GM12873 (cell line): Measurements from ENCODE around the gene SKIDA1.

Experiments
- TF ChIP-seq, protein P1 (sequence below): IDR thresholded peaks from 2 replicates; pipeline ENCODE4 v1.5.1; 2012; ENCODE audit warnings: low read depth, mild to moderate bottlenecking, moderate library complexity, low read length, control low read depth; ENCODE audit not compliant: insufficient read depth; ENCODE audit errors: missing control alignments

The SKIDA1 gene

DNA sequence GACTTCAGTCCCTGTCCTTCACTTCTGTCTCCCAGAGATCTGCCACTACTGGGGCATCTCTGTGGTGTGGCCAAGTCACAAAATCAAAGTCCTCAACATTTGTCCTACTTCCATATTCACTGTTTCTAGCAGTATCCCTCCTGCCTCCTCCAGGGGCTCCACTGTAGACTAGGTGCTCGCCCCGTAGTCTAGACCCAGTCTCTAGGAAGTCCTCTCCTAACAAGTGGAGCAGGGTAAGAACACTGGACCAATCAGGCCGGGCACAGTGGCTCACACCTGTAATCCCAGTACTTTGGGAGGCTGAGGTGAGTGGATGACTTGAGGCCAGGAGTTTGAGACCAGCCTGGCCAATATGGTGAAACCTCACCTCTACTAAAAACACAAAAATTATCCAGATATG is 57.4 kb downstream of the SKIDA1 start:
- TF ChIP-seq, protein P1, sequence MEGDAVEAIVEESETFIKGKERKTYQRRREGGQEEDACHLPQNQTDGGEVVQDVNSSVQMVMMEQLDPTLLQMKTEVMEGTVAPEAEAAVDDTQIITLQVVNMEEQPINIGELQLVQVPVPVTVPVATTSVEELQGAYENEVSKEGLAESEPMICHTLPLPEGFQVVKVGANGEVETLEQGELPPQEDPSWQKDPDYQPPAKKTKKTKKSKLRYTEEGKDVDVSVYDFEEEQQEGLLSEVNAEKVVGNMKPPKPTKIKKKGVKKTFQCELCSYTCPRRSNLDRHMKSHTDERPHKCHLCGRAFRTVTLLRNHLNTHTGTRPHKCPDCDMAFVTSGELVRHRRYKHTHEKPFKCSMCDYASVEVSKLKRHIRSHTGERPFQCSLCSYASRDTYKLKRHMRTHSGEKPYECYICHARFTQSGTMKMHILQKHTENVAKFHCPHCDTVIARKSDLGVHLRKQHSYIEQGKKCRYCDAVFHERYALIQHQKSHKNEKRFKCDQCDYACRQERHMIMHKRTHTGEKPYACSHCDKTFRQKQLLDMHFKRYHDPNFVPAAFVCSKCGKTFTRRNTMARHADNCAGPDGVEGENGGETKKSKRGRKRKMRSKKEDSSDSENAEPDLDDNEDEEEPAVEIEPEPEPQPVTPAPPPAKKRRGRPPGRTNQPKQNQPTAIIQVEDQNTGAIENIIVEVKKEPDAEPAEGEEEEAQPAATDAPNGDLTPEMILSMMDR: no peak

DNA sequence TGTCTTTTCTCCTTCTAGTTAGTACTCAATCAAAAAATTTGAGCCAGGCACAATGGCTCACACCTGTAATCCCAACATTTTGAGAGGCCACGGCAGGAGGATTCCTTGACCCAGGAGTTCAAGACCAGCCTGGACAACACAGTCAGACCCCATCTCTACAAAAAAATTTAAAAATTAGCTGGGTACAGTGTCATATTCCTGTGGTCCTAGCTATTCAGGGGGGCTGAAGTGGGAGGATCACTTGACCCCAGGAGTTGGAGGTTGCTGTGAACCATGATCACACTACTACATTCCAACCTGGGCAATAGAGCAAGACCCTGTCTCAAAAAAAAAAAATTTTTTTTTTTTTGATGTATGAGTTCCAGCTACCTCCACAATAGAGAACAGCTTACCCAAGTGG is 57.8 kb downstream of the SKIDA1 start:
- TF ChIP-seq, protein P1: no peak

DNA sequence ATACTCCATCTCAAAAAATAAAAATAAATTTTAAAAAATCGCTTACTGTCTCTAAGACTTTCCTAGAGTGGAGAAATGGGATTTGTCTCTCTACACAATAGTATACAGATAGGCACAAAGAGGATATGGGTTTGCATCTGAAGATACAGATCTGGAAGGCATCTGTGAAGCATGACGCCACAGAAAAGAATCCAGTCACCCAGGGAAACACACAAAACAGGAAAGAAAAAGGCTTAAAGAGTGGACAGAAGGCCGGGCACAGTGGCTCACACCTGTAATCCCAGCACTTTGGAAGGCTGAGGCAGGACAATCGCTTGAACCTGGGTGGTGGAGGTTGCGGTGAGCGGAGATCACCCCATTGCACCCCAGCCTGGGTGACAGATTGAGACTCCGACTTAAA is 61.3 kb downstream of the SKIDA1 start:
- TF ChIP-seq, protein P1: no peak
